Aorta (tissue), 5 donors: ENCODE data around the gene TUBE1. TPM values are rescaled to one million over a fixed set of nuclear protein-coding genes. Genes with fewer than 3 reads are reported as not detected.

Source experiments
- ATAC-seq: fragments of 200-7000 bp; cut with Tn5 transposase; one replicate; pipeline ENCODE4 v1.9.1; 2022; ENCODE audit warnings: moderate library complexity; ENCODE audit not compliant: low FRiP score
- DNase-seq, 2 donors: peaks; one replicate each; pipeline ENCODE4 v3.0.0-alpha.2; 2020
- H3K27ac ChIP-seq, 2 donors: one replicate each; pipeline ENCODE4 v1.5.1; 2013; ENCODE audit warnings: low read length in 2 of 2, mild to moderate bottlenecking in 2 of 2, moderate library complexity in 2 of 2, control low read depth in 1 of 2, inconsistent platforms in 1 of 2, low read depth in 1 of 2
- H3K27me3 ChIP-seq, 2 donors: one replicate each; pipeline ENCODE4 v1.6.1; 2013; ENCODE audit warnings: control low read depth in 1 of 2, low read length in 1 of 2, mild to moderate bottlenecking in 1 of 2, moderate library complexity in 1 of 2; ENCODE audit not compliant: insufficient read depth in 2 of 2, control insufficient read depth in 1 of 2
- H3K36me3 ChIP-seq, 2 donors: one replicate each; pipeline ENCODE4 v1.6.1; 2013; ENCODE audit warnings: control low read depth in 1 of 2, low read length in 1 of 2, mild to moderate bottlenecking in 1 of 2; ENCODE audit not compliant: insufficient read depth in 2 of 2, control insufficient read depth in 1 of 2
- H3K4me1 ChIP-seq, 2 donors: one replicate each; pipeline ENCODE4 v1.6.1; 2013; ENCODE audit warnings: low read length in 2 of 2, control low read depth in 1 of 2, mild to moderate bottlenecking in 1 of 2, moderate library complexity in 1 of 2; ENCODE audit not compliant: insufficient read depth in 2 of 2, control insufficient read depth in 1 of 2
- H3K4me3 ChIP-seq, 2 donors: one replicate each; pipeline ENCODE4 v1.5.1; 2013; ENCODE audit warnings: low read length in 2 of 2, control low read depth in 1 of 2, mild to moderate bottlenecking in 1 of 2
- H3K9me3 ChIP-seq: one replicate; pipeline ENCODE4 v1.6.1; 2013; ENCODE audit warnings: mild to moderate bottlenecking, low read length; ENCODE audit not compliant: control insufficient read depth
- WGBS, 2 donors: extraction: QIAGEN DNeasy Blood & Tissue Kit; methylation state at CpG; one replicate each; pipeline ENCODE4 v1.1.7; 2013; 5-methylcytosine and 5-hydroxymethylcytosine counted together
- intact Hi-C, 2 donors: fragments of 100-400 bp; cut with DNase I; formaldehyde crosslinking; loops; one replicate each; pipeline versions ENCODE4 v1.14.2 to v1.15.0; 2022
- polyA plus RNA-seq, 2 donors: library from polyadenylated mRNA; stranded (reverse); fragments of 200-250 nt; gene quantifications; one replicate each; pipeline ENCODE4 v1.2.3, GENCODE V29; 2013
- total RNA-seq, 2 donors: library from RNA; stranded (reverse); fragmentation: NEBNext Ultra II Directional; extraction: Animal tissue kit (Norgen Biotek cat#: 25700); gene quantifications; one replicate each; pipeline ENCODE4 v1.2.1, GENCODE V29; 2021
- donor health status: healthy with polysubstance abuse.
- donor health status: Bipolar disorder and iron deficiency.
- donor health status: DM: no; HTN: no; CAD: no.
- donor health status: DM: no; HTN: no; CAD: no.
- donor health status: DM: yes; HTN: yes; CAD: no.

TUBE1 gene
- total and polyA plus RNA-seq, 4 donors: 10.1 to 39.1 (median 23.5) TPM

DNA sequence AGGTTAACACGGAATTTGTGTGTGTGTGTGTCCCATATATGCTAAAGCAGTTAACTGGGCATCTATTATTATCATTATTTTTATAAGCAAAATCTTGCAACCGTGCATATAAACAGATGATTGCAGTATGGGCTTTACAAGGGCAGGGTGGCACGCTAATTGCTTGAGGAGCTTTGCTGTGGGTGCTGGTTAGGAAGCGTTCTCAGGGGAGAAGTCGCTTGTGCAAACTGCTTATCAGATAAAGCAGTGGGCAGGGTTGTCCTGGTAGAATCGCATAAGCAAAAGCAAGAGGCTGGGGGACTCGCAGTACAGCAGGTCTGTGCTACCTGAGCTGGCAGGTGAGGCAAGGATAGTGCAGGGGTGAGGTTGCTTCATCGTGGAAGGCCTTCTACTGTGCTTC lies 43.1 kb downstream of the TUBE1 start:
- Histone ChIP-seq H3K4me3 (no peak overlapping the region), H3K36me3 (no peaks in the 10 kb centered on the region), H3K27me3 (no peaks in the 10 kb centered on the region), H3K4me1 (no peaks in the 10 kb centered on the region), H3K9me3 (no peaks in the 10 kb centered on the region), H3K27ac (no peak overlapping the region)
- intact Hi-C loops: loop anchor here (5.0 kb wide), 2 partner anchors 47 to 172 kb away; partner anchors contain the start of gene FYN (in 2 of the 2)
- ATAC-seq: no peak
- 54 to 59% methylated on average over 8 of the region's 8 CpGs for WGBS, 2 donors
- DNase-seq: no peak

DNA sequence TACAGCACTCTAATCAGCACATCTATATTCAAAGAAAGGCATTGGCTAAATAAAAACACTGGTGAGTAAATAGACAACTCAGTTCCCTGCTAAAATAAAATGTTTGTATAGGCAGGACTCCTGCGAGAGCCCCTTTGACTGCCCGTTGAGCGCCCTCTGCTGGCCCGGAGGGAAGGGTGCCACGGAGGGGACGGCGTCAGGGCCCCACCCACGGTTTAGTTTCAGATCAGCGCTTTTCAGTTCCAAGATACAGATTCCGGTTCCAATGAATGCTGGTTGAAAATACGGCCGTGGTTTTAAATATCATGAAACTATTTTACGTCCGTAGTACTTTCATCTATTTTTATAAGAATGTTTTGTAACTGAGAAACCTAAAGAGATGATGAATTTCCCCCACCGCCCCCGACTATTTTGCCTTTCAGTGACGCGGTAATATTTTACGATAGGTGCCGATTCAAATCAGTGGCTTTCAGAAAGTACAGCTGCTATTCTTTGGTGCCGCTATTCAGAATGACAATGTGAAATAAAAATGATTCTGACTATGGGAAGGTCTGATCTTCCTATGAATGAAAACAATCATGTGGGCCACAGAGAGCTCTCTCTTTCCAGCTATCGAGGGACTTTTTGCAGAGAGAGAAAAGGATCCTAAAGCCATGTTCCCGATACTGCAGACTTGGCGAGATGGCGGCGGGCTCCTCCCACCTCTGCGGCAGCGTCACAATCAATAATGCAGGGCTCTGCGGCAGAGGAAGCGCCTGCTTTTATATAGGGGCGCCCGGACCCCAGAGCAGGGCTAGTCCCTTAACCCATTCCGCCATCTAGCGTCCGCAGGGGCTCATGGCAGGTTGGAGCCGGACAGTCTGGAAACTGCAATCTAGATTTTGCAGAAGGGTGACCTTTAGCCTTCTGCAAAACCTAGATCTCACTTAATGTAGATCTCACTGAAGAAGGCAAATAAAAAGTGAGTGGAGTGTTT lies 44.0 kb downstream of the TUBE1 start:
- H3K4me3 ChIP-seq: peak overlapping the region; percentile 70 to 96

DNA sequence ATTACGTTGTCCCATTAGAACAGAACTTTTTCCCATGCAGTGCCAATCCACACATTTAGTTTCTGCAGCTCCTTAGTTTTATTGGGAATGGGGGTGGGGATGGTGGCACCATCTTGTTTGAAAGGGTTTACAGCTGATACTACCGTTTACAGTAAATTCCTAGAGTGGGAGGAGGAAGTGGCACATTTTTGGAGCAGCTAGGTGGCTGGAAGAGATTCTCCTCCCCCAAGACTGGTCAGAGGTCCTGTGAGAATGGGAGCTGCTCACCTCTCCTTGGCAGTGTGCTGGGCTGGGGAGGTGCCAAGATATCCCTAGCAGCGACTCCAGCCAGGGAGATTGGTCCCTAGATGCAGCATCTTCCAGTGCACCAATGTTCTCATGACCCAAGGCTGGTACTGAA lies 45.7 kb downstream of the TUBE1 start:
- Histone ChIP-seq H3K4me3 (no peak overlapping the region), H3K27ac (no peak overlapping the region), H3K36me3 (no peaks in the 10 kb centered on the region), H3K9me3 (no peaks in the 10 kb centered on the region), H3K4me1 (peaks cover 0 to 3% of the 10 kb centered on the region in 2 donors), H3K27me3 (no peaks in the 10 kb centered on the region)
- no peak for DNase-seq
- no peak for ATAC-seq
- intact Hi-C loops: loop anchor here (5.0 kb wide), 2 partner anchors 44 to 169 kb away; partner anchors contain the start of gene FYN (in 2 of the 2)
- WGBS, 2 donors: 59 to 67% methylated on average over 3 of the region's 3 CpGs

More for the DNA sequence above, 44.0 kb downstream of the TUBE1 start:
- ATAC-seq: peak; percentile 97
- intact Hi-C loops: loop anchor here (1.0 to 5.0 kb wide), 3 partner anchors 46 to 333 kb away; partner anchors contain the start of gene FYN (in 2 of the 2)
- WGBS, 2 donors: 0 to 1% methylated on average over 36 of the region's 36 CpGs
- Histone ChIP-seq H3K36me3 (no peaks in the 10 kb centered on the region), H3K27me3 (no peaks in the 10 kb centered on the region), H3K4me1 (no peaks in the 10 kb centered on the region), H3K9me3 (no peaks in the 10 kb centered on the region), H3K27ac (peak overlapping the region; percentile 15 to 26)
- peak; percentile 91 to 97 for DNase-seq

DNA sequence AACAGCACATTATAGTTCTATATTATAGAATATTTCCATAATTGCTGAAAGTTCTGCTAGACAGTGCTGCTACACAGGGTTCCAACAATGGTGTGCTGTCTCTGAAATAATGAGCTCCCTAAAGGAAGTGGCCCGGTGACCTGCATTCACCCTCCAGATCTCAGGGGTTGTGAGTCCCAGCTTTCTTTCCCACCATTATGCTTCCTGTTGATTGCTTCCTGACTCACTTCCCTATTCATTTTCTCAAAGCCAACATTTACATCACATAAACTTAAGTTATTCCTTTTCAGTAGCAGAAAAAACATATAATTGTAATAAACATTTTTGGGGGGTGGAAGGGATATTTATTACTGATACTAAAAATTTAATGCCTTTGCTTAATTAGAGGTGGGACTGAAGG lies 46.3 kb downstream of the TUBE1 start:
- H3K36me3 ChIP-seq: no peaks in the 10 kb centered on the region
- H3K27ac ChIP-seq: no peak overlapping the region
- H3K4me3 ChIP-seq: no peak overlapping the region
- peaks cover 0 to 3% of the 10 kb centered on the region in 2 donors for H3K4me1 ChIP-seq
- ATAC-seq (no peak), DNase-seq (no peak)
- H3K27me3 ChIP-seq: no peaks in the 10 kb centered on the region
- WGBS, 2 donors: 70 to 71% methylated on average over 1 of the region's 1 CpG
- intact Hi-C loops: loop anchor here (5.0 kb wide), 2 partner anchors 44 to 169 kb away; partner anchors contain the start of gene FYN (in 2 of the 2)
- H3K9me3 ChIP-seq: no peaks in the 10 kb centered on the region

DNA sequence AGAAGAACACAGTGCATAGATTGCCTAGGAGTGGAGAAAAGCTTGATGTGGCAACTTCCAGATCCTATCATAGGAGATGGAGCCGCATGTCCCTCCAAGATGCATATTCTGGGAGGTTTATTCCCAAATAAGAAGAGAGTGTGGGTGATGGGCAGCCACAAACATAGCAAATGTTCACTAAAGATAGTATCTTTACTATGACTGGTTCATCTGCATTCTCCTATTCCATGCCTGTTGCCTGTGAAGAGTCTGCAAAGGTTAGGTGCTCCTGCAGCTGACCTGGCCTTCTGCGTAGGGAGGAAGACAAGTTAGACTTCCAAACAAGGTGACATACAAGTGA lies 47.9 kb downstream of the TUBE1 start:
- Histone ChIP-seq H3K27ac (no peak overlapping the region), H3K9me3 (no peaks in the 10 kb centered on the region), H3K4me1 (peaks cover 0 to 3% of the 10 kb centered on the region in 2 donors), H3K36me3 (no peaks in the 10 kb centered on the region), H3K27me3 (no peaks in the 10 kb centered on the region), H3K4me3 (no peak overlapping the region)
- intact Hi-C loops: no loop called here
- ATAC-seq (no peak), DNase-seq (no peak)
- 69 to 74% methylated on average over 2 of the region's 2 CpGs for WGBS, 2 donors

DNA sequence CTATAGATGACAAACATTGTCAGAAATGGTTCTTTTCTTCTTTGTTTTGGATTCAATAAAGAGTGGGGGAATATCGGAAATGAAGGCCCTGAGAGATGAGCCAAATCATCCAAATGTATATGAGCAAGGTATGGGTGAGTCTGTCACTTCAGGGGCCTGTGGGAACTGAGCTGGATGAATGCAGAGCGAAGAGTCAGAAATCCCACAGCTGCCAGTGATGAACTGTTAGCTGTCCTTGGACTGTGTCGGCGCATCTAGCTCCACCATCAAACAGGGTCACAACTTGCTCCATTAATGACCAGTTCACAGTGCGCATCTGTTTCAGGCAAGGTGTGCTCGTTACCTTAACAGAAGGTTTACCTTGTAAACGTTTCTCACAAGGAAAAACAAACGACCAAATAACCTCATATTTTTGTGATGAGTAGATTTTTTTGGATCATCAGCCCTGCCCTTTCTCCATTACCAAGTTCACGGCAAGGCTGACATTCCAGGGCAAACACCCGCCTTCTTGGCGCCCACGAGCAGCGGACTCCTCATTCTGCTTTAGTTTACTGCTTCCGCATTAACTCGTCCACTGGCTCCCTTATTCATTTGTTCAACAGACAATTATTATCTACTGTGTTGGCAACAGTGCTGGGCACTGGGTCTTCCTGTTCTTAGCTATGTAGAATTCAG lies 48.4 kb downstream of the TUBE1 start:
- Histone ChIP-seq H3K27me3 (no peaks in the 10 kb centered on the region), H3K4me1 (peaks cover 0 to 3% of the 10 kb centered on the region in 2 donors), H3K4me3 (no peak overlapping the region), H3K36me3 (no peaks in the 10 kb centered on the region), H3K9me3 (no peaks in the 10 kb centered on the region), H3K27ac (peak overlapping the region in 1 of 2 donors; percentile 52)
- 87 to 90% methylated on average over 15 of the region's 15 CpGs for WGBS, 2 donors
- ATAC-seq (no peak), DNase-seq (no peak)
- intact Hi-C loops: no loop called here

DNA sequence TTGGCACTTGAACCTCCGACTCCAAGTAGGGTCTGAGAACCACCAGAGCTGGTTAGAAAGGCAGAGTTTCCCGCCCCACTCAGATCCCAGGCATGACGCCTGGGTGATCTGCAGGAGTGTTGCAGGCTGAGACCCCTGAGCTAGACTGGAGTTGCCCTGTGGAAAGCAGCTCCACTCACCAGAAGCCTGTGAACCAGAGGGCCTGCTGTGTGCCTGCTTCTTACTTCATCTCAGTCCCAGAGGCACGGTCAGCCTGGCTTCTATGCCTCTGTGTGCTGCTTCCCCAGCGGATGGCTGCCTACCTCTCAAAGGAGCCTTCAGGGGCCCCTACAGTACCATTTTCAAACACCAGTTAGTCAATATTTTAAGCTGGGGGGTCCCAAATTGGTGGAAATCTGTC lies 49.0 kb downstream of the TUBE1 start:
- no peak overlapping the region for H3K4me3 ChIP-seq
- peak overlapping the region; percentile 4 to 60 for H3K27ac ChIP-seq
- H3K9me3 ChIP-seq: no peaks in the 10 kb centered on the region
- H3K4me1 ChIP-seq: peaks cover 2 to 3% of the 10 kb centered on the region in 2 donors
- ATAC-seq (peak; percentile 36), DNase-seq (peak in 1 of 2 donors; percentile 52)
- no peaks in the 10 kb centered on the region for H3K36me3 ChIP-seq
- WGBS, 2 donors: 18 to 31% methylated on average over 5 of the region's 5 CpGs
- H3K27me3 ChIP-seq: no peaks in the 10 kb centered on the region
- intact Hi-C loops: no loop called here

DNA sequence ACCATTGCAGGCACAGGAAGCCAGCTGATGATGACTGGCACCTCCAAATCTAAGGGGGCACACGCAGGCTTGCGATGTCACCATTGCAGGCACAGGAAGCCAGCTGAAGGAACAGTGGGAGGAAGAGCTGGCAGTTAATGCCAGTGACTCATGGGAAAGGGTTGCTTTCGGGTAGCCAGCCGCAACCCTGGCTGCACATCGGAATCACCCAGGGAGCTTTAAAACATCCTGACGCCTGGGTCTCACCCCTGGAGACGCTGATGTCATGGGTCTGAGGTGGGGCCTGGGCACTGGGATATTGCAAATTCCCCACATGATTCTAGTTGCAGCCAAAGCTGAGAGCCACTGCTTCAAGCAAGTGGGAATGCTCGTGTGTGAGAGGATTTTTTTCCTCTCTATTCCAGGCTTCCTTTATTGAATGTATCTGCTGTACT lies 49.5 kb downstream of the TUBE1 start:
- Histone ChIP-seq H3K9me3 (no peaks in the 10 kb centered on the region), H3K36me3 (no peaks in the 10 kb centered on the region), H3K27me3 (no peaks in the 10 kb centered on the region), H3K4me3 (no peak overlapping the region), H3K4me1 (peaks cover 2 to 3% of the 10 kb centered on the region in 2 donors), H3K27ac (peak overlapping the region; percentile 43 to 60)
- DNase-seq: peak; percentile 92 to 94
- 1 to 5% methylated on average over 8 of the region's 8 CpGs for WGBS, 2 donors
- peak; percentile 94 for ATAC-seq
- intact Hi-C loops: no loop called here
